GM23248 (cell line): Measurements from ENCODE around the gene UBE3A.
"Not testable (repeated sequence)": the region's sequence is repeated elsewhere in the genome, so short reads cannot be mapped to it uniquely, and the experiment has no call there.

Experiments
- EZH2 ChIP-seq: fragments of 200-600 bp; sonication (generic); IDR thresholded peaks from 2 replicates; pipeline ENCODE4 v1.6.1; 2018; ENCODE audit warnings: antibody characterized with exemption, mild to moderate bottlenecking; ENCODE audit not compliant: insufficient read depth, poor library complexity, severe bottlenecking
- EZH2phosphoT487 ChIP-seq: fragments of 200-600 bp; sonication (generic); IDR thresholded peaks from 2 replicates; pipeline ENCODE4 v1.6.1; 2018; ENCODE audit warnings: antibody characterized with exemption, moderate library complexity, mild to moderate bottlenecking, low read depth; ENCODE audit not compliant: insufficient read depth

DNA sequence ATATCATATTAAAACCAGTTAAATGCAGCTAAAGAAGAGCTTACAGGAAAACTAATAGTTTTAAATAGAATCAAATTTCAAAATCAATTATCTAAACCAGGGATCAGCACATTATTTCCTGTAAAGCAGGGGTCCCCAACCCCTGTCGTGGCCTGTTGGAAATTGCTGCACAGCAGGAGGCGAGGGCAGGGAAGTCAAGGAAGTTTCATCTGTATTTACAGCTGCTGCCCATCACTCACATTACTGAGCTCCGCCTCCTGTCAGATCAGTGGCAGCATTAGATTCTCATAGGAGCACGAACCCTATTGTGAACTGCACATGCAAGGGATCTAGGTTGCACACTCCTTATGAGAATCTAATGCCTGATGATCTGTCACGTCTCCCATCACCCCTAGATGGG is 14.4 kb upstream of the UBE3A start:
- TF ChIP-seq EZH2, EZH2phosphoT487: not testable (repeated sequence)
